Pancreas (tissue), 10 donors: Measurements from ENCODE around the gene SUPT5H. TPM values are rescaled to one million over a fixed set of nuclear protein-coding genes. Genes with fewer than 3 reads are reported as not detected.

Experiments used
- ATAC-seq, 4 donors: fragments of 200-7000 bp; cut with Tn5 transposase; one replicate each; pipeline versions ENCODE4 v1.8.0 to v1.9.1; 2020; ENCODE audit warnings: mild to moderate bottlenecking in 4 of 4, moderate library complexity in 4 of 4
- DNase-seq, 6 donors: peaks; one replicate each; pipeline ENCODE4 v3.0.0-alpha.2; 2020
- FAIRE-seq: peaks from 2 replicates; lab custom pipeline; 2012; peaks lifted over from hg19 to GRCh38; lab: Jason Lieb, UNC
- H3K27ac ChIP-seq, 4 donors: fragments of 200-600 bp; sonication (generic); 1 replicate in 3 of 4; 2 replicates in 1 of 4; pipeline versions ENCODE4 v1.5.0 to v1.8.0; 2020
- H3K27me3 ChIP-seq, 4 donors: fragments of 200-600 bp; one replicate each; pipeline ENCODE4 v1.8.0; 2021
- H3K36me3 ChIP-seq, 3 donors: fragments of 200-600 bp; sonication (generic) in 1 of 3; one replicate each; pipeline versions ENCODE4 v1.5.0 to v1.8.0; 2020 to 2021
- H3K4me1 ChIP-seq, 3 donors: fragments of 200-600 bp; one replicate each; pipeline ENCODE4 v1.8.0; 2021
- H3K4me3 ChIP-seq, 4 donors: fragments of 200-600 bp; sonication (generic) in 2 of 4; one replicate each; pipeline versions ENCODE4 v1.5.0 to v1.8.0; 2020 to 2021
- H3K9me3 ChIP-seq, 4 donors: fragments of 200-600 bp; one replicate each; pipeline ENCODE4 v1.8.0; 2021
- WGBS, 2 donors: extraction: QIAGEN DNeasy Blood & Tissue Kit; methylation state at CpG; one replicate each; pipeline ENCODE4 v1.1.7; 2013; 5-methylcytosine and 5-hydroxymethylcytosine counted together
- intact Hi-C, 3 donors: fragments of 100-400 bp; cut with DNase I; formaldehyde crosslinking; loops; one replicate each; pipeline versions ENCODE4 v1.11.1 to v1.14.2; 2022
- polyA plus RNA-seq, 2 donors: library from polyadenylated mRNA; stranded (reverse); fragments of 200-250 nt; gene quantifications; one replicate each; pipeline ENCODE4 v1.2.3, GENCODE V29; 2013
- total RNA-seq, 6 donors: library from RNA; stranded (reverse); fragmentation: NEBNext Ultra II Directional in 4 of 6; extraction: Animal tissue kit (Norgen Biotek cat#: 25700) in 4 of 6; gene quantifications; one replicate each; pipeline versions ENCODE4 v1.2.1 to v1.2.4, GENCODE V29; 2021 to 2023
- TF ChIP-seq, protein P1 (sequence below), 4 donors: fragments of 200-600 bp; sonication (generic) in 3 of 4; IDR thresholded peaks; one replicate each; pipeline versions ENCODE4 v1.5.0 to v1.8.0; 2021; ENCODE audit warnings: antibody characterized with exemption in 4 of 4
- donor health status: healthy with polysubstance abuse.
- donor health status: DM: no; HTN: no; CAD: no; lungs with moderate emphysema.
- donor health status: DM: no; HTN: no; CAD: no.
- donor health status: control.
- donor health status: control.
- donor health status: Bipolar disorder and iron deficiency.
- donor health status: DM: yes; HTN: yes; CAD: no.
- donor health status: DM: no; HTN: no; CAD: no.
- donor health status: DM: no; HTN: no; CAD: no.
- donor health status: DM: yes; HTN: yes; CAD: no.

The SUPT5H gene
- total and polyA plus RNA-seq, 8 donors: 49.3 to 229 (median 60.7) TPM

DNA sequence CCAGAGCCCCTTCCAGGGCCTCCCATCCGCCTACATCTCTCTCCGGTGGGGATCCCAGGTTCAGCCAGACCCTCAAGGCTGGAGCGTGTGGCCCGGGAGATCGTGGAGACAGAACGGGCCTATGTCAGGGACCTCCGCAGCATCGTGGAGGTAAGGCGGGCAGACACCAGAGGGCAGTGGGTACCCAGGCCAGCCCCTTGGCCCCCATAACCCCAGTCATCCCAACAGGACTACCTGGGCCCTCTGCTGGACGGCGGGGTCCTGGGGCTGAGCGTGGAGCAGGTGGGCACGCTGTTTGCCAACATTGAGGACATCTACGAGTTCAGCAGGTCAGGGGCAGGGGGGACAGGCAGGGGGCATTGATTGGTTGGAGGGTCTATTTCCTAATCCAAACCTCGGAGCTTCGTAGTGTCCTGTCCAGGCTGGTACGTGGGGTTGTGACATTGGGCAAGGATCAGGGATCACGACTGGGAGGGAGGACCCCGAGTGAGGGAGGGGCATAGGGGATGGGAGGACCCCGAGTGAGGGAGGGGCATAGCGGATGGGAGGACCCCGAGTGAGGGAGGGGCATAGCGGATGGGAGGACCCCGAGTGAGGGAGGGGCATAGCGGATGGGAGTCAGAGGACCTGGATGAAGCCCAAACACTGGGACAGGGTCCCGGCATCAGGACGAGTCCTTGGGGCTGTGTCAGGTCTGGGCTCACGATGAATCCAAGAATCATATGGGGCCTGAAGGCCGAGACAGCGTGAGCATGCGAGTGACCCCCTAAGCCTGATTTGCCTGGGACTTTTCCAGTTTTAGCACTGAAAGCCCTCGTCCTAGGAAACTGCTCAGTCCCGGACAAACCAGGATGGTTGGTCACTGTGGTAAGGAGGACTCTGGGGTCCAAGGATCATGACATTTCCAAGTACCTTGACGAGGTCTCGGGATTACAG is 30.0 kb upstream of the SUPT5H start:
- no peak for FAIRE-seq
- intact Hi-C loops: no loop called here
- Histone ChIP-seq H3K4me3 (peak overlapping the region in 1 of 4 donors; percentile 5), H3K27ac (no peak overlapping the region), H3K9me3 (no peaks in the 10 kb centered on the region), H3K36me3 (no peaks in the 10 kb centered on the region), H3K27me3 (no peaks in the 10 kb centered on the region), H3K4me1 (peaks cover 12 to 15% (median 14%) of the 10 kb centered on the region in 3 donors)
- TF ChIP-seq, protein P1, sequence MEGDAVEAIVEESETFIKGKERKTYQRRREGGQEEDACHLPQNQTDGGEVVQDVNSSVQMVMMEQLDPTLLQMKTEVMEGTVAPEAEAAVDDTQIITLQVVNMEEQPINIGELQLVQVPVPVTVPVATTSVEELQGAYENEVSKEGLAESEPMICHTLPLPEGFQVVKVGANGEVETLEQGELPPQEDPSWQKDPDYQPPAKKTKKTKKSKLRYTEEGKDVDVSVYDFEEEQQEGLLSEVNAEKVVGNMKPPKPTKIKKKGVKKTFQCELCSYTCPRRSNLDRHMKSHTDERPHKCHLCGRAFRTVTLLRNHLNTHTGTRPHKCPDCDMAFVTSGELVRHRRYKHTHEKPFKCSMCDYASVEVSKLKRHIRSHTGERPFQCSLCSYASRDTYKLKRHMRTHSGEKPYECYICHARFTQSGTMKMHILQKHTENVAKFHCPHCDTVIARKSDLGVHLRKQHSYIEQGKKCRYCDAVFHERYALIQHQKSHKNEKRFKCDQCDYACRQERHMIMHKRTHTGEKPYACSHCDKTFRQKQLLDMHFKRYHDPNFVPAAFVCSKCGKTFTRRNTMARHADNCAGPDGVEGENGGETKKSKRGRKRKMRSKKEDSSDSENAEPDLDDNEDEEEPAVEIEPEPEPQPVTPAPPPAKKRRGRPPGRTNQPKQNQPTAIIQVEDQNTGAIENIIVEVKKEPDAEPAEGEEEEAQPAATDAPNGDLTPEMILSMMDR (IDR thresholded peaks at IDR 0.05): no peak
- 68 to 80% methylated on average over 34 to 35 of the region's 35 CpGs for WGBS, 2 donors
- DNase-seq: peak in 1 of 6 donors; percentile 66
- no peak for ATAC-seq

- intact Hi-C loops: no loop called here
- Histone ChIP-seq H3K9me3 (no peaks in the 10 kb centered on the region), H3K36me3 (no peaks in the 10 kb centered on the region), H3K27me3 (no peaks in the 10 kb centered on the region), H3K27ac (no peak overlapping the region), H3K4me3 (no peak overlapping the region), H3K4me1 (peaks cover 3 to 4% (median 3%) of the 10 kb centered on the region in 3 donors)
- TF ChIP-seq, protein P1 (IDR thresholded peaks at IDR 0.05): no peak
- DNase-seq (peak in 2 of 6 donors; percentile 60 to 69), ATAC-seq (no peak), FAIRE-seq (no peak)
- WGBS, 2 donors: 77 to 83% methylated on average over 27 of the region's 27 CpGs
Measured at GRCh38 chr19:39416152-39417120, 28.9 kb upstream of the SUPT5H start.

GRCh38 chr19:39417463-39418181 is 27.8 kb upstream of the SUPT5H start:
- DNase-seq: no peak
- intact Hi-C loops: no loop called here

DNA sequence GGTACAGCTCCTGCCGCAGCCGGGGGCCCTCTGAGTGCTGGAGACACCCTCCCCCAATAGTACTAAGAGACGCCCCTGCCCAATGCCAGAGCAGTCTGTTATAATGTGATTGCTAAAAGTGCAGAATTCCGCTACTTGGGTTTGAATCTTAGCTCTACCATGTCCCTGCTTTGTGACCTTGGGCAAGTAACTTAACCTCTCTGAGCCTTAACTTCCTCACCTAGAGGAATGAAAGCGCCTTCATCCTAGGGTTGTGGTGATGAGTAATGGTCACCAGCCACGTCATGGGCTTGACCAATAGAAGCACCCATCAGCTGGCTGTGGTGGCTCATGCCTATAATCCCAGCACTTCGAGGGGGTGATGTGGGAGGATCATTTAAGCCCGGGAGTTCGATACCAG is 26.4 kb upstream of the SUPT5H start:
- H3K4me3 ChIP-seq: no peak overlapping the region
- no peaks in the 10 kb centered on the region for H3K27me3 ChIP-seq
- TF ChIP-seq, protein P1 (IDR thresholded peaks at IDR 0.05): no peak
- no peak for ATAC-seq
- no peaks in the 10 kb centered on the region for H3K9me3 ChIP-seq
- 82 to 90% methylated on average over 9 of the region's 9 CpGs for WGBS, 2 donors
- intact Hi-C loops: no loop called here
- no peak overlapping the region for H3K27ac ChIP-seq
- DNase-seq: no peak
- FAIRE-seq: no peak
- no peaks in the 10 kb centered on the region for H3K36me3 ChIP-seq
- H3K4me1 ChIP-seq: no peaks in the 10 kb centered on the region

More at GRCh38 chr19:39417463-39418181, 27.8 kb upstream of the SUPT5H start:
- Histone ChIP-seq H3K27ac (no peak overlapping the region), H3K9me3 (no peaks in the 10 kb centered on the region), H3K4me1 (no peaks in the 10 kb centered on the region), H3K36me3 (no peaks in the 10 kb centered on the region), H3K27me3 (no peaks in the 10 kb centered on the region), H3K4me3 (no peak overlapping the region)
- FAIRE-seq: no peak
- no peak for ATAC-seq
- WGBS, 2 donors: 86 to 91% methylated on average over 30 of the region's 30 CpGs
- TF ChIP-seq, protein P1 (IDR thresholded peaks at IDR 0.05): no peak
